GM12878 (cell line): ENCODE data around the gene SCRG1. TPM values are rescaled to one million over a fixed set of nuclear protein-coding genes. Genes with fewer than 3 reads are reported as not detected.
A peak's percentile ranks its signal among the peaks of the same experiment; 100 is the strongest.

ENCODE experiments used
- ATAC-seq: fragments of 200-7000 bp; cut with Tn5 transposase; 3 replicates; pipeline ENCODE4 v1.9.1; 2020; ENCODE audit warnings: mild to moderate bottlenecking, moderate library complexity
- BruUV-seq: library from RNA; stranded (reverse); fragments of 400-500 nt; replicated peaks from 2 replicates; lab custom pipeline; 2021; lab: Mats Ljungman, UMichigan
- CTCF ChIA-PET: fragments of 300-600 bp; sonication (Branson Sonifier 250); formaldehyde crosslinking; extraction: SDS; loops from one replicate; lab custom pipeline; 2021; ENCODE audit warnings: inconsistent platforms; lab: Yijun Ruan, JAX
- POLR2A ChIA-PET: fragments of 350-600 bp; formaldehyde crosslinking; extraction: SDS; loops from one replicate; lab custom pipeline; 2021; ENCODE audit warnings: inconsistent platforms; lab: Charles Lee
- RAD21 ChIA-PET: fragments of 300-600 bp; sonication (Branson Sonifier 250); formaldehyde crosslinking; loops from one replicate; lab custom pipeline; 2023; ENCODE audit warnings: antibody characterized with exemption; ENCODE audit not compliant: unreplicated experiment; lab: Charles Lee
- SMC1A ChIA-PET: fragments of 300-600 bp; sonication (Branson Sonifier 250); formaldehyde crosslinking; loops from one replicate; lab custom pipeline; 2023; ENCODE audit not compliant: unreplicated experiment, uncharacterized antibody; lab: Charles Lee
- DNase-seq: peaks from one replicate; pipeline ENCODE4 v3.0.0-alpha.2; 2011; ENCODE audit warnings: low read depth, low spot score
- FAIRE-seq: peaks from 3 replicates; lab custom pipeline; 2011; peaks lifted over from hg19 to GRCh38; lab: Jason Lieb, UNC
- H2AFZ ChIP-seq: 2 replicates; pipeline ENCODE4 v1.6.0; 2011; ENCODE audit warnings: low read depth, low read length, control low read depth; ENCODE audit not compliant: control insufficient read depth
- H3K27ac ChIP-seq: 2 replicates; pipeline ENCODE4 v1.5.1; 2011; ENCODE audit warnings: control low read depth; ENCODE audit not compliant: control insufficient read depth, insufficient read depth
- H3K27me3 ChIP-seq, 2 experiments: replicated peaks in 1 of 2; 2 replicates each; pipeline versions ENCODE4 v1.6.0 to v1.6.1; 2011; ENCODE audit warnings: low read length in 1 of 2; ENCODE audit not compliant: control insufficient read depth in 2 of 2, insufficient read depth in 2 of 2
- H3K36me3 ChIP-seq, 2 experiments: 2 replicates each; pipeline ENCODE4 v1.5.1; 2011; ENCODE audit warnings: low read length in 1 of 2; ENCODE audit not compliant: control insufficient read depth in 2 of 2, insufficient read depth in 2 of 2
- H3K4me1 ChIP-seq: 2 replicates; pipeline ENCODE4 v1.6.1; 2011; ENCODE audit warnings: mild to moderate bottlenecking, low read length, moderate library complexity, mixed read lengths; ENCODE audit not compliant: control insufficient read depth, insufficient read depth
- H3K4me2 ChIP-seq: 2 replicates; pipeline ENCODE4 v1.6.0; 2011; ENCODE audit warnings: control low read depth; ENCODE audit not compliant: control insufficient read depth, insufficient read depth
- H3K4me3 ChIP-seq: fragments of 200-600 bp; sonication (generic); 2 replicates; pipeline ENCODE4 v1.5.1; 2016
- H3K79me2 ChIP-seq: 2 replicates; pipeline ENCODE4 v1.6.0; 2011; ENCODE audit warnings: low read length; ENCODE audit not compliant: control insufficient read depth, insufficient read depth
- H3K9ac ChIP-seq: 2 replicates; pipeline ENCODE4 v1.8.0; 2011; ENCODE audit warnings: low read length, control low read depth, mixed read lengths; ENCODE audit not compliant: control insufficient read depth, insufficient read depth
- H3K9me3 ChIP-seq: replicated peaks from 3 replicates; pipeline ENCODE4 v1.5.1; 2011; ENCODE audit warnings: mild to moderate bottlenecking, low read length; ENCODE audit not compliant: control insufficient read depth, insufficient read depth
- H4K20me1 ChIP-seq: 2 replicates; pipeline ENCODE4 v1.6.0; 2011; ENCODE audit not compliant: control insufficient read depth, insufficient read depth
- ASH2L ChIP-seq: fragments of 300-600, 200-600 bp; sonication (generic); IDR thresholded peaks from 2 replicates; pipeline ENCODE4 v1.6.1; 2017; ENCODE audit warnings: low read depth, mild to moderate bottlenecking, borderline replicate concordance
- BMI1 ChIP-seq: fragments of 450-650 bp; IDR thresholded peaks from 2 replicates; pipeline ENCODE4 v1.6.1; 2016; ENCODE audit warnings: mild to moderate bottlenecking, moderate library complexity, borderline replicate concordance
- CREB1 ChIP-seq: IDR thresholded peaks from 2 replicates; pipeline ENCODE4 v1.6.1; 2012; ENCODE audit warnings: low read depth, mild to moderate bottlenecking, inconsistent platforms
- FOXK2 ChIP-seq: fragments of 450-650 bp; IDR thresholded peaks from 2 replicates; pipeline ENCODE4 v1.6.1; 2017; ENCODE audit warnings: mild to moderate bottlenecking, moderate library complexity
- GATAD2B ChIP-seq: fragments of 450-650 bp; conservative IDR thresholded peaks from 2 replicates; pipeline ENCODE4 v1.6.1; 2017; ENCODE audit warnings: low read depth, mild to moderate bottlenecking, moderate library complexity
- IRF5 ChIP-seq: fragments of 450-650 bp; IDR thresholded peaks from 2 replicates; pipeline ENCODE4 v1.6.1; 2017; ENCODE audit warnings: borderline replicate concordance
- MEF2B ChIP-seq: fragments of 450-650 bp; IDR thresholded peaks from 2 replicates; pipeline ENCODE4 v1.6.1; 2018; ENCODE audit warnings: mild to moderate bottlenecking, moderate library complexity; ENCODE audit not compliant: partially characterized antibody, poor library complexity, severe bottlenecking
- MYC ChIP-seq: IDR thresholded peaks from 2 replicates; pipeline ENCODE4 v1.6.1; 2011; ENCODE audit warnings: mild to moderate bottlenecking, low read length, moderate library complexity, inconsistent platforms; ENCODE audit not compliant: insufficient read depth, insufficient replicate concordance, insufficient read length, severe bottlenecking
- NFXL1 ChIP-seq: fragments of 450-650 bp; IDR thresholded peaks from 2 replicates; pipeline ENCODE4 v1.6.1; 2017; ENCODE audit warnings: antibody characterized with exemption, mild to moderate bottlenecking, borderline replicate concordance
- POLR2A ChIP-seq: IDR thresholded peaks from 2 replicates; pipeline ENCODE4 v1.6.1; 2011; ENCODE audit warnings: low read depth, mild to moderate bottlenecking, low read length
- POLR2AphosphoS5 ChIP-seq: IDR thresholded peaks from 2 replicates; pipeline ENCODE4 v1.6.1; 2011; ENCODE audit warnings: mild to moderate bottlenecking, low read length, inconsistent platforms
- PRDM15 ChIP-seq: fragments of 450-650 bp; formaldehyde crosslinking; IDR thresholded peaks from 2 replicates; pipeline ENCODE4 v1.4.0; 2020; ENCODE audit warnings: mild to moderate bottlenecking, moderate library complexity
- RB1 ChIP-seq: fragments of 450-650 bp; formaldehyde crosslinking; IDR thresholded peaks from 2 replicates; pipeline ENCODE4 v1.6.1; 2017; ENCODE audit warnings: mild to moderate bottlenecking, borderline replicate concordance
- RFX5 ChIP-seq: IDR thresholded peaks from 2 replicates; pipeline ENCODE4 v1.6.1; 2011; ENCODE audit warnings: low read depth, low read length, improper control_type of control experiment
- TAF1 ChIP-seq: IDR thresholded peaks from 2 replicates; pipeline ENCODE4 v1.6.1; 2011; ENCODE audit warnings: mild to moderate bottlenecking, low read depth, low read length, borderline replicate concordance
- ZBED1 ChIP-seq: IDR thresholded peaks from 2 replicates; pipeline ENCODE4 v1.6.1; 2016; ENCODE audit warnings: borderline replicate concordance
- ZSCAN29 ChIP-seq: fragments of 450-650 bp; IDR thresholded peaks from 2 replicates; pipeline ENCODE4 v1.6.1; 2017; ENCODE audit warnings: mild to moderate bottlenecking, moderate library complexity
- WGBS: methylation state at CpG from one replicate; pipeline ENCODE4 v1.1.6; 2016; ENCODE audit warnings: low lambda C conversion rate; ENCODE audit not compliant: insufficient replicate concordance, insufficient coverage; ENCODE audit errors: missing lambda C conversion rate; 5-methylcytosine and 5-hydroxymethylcytosine counted together
- in situ Hi-C: fragments of 300-500 bp; cut with MboI; formaldehyde crosslinking; loops from 9 replicates; pipeline ENCODE4 v1.14.3; 2018; ENCODE audit warnings: mixed read lengths
- intact Hi-C: fragments of 100-400 bp; cut with micrococcal nuclease; formaldehyde crosslinking; loops from one replicate; pipeline ENCODE4 v1.14.2; 2022; ENCODE audit not compliant: unreplicated experiment
- polyA plus RNA-seq, 11 experiments: library from polyadenylated mRNA; depleted of rRNA in 4 of 11; unstranded in 6 of 11; stranded (reverse) in 5 of 11; fragments of >200 nt; fragmentation: Nextera tagmentation in 4 of 11; fragmentation: Illumina TruSeq in 1 of 11; extraction: Ambion mirVana in 4 of 11; extraction: Trizol in 1 of 11; gene quantifications; 1 replicate in 1 of 11; 2 replicates in 10 of 11; pipeline versions ENCODE4 v1.2.1 to v1.2.3, GENCODE V29; 2011 to 2016; ENCODE audit warnings: inconsistent platforms in 2 of 11, missing spikeins in 2 of 11, low read depth in 1 of 11
- total RNA-seq, 4 experiments: library from RNA; depleted of rRNA in 3 of 4; stranded (reverse); fragments of >200 nt in 3 of 4; fragmentation: Illumina TruSeq in 1 of 4; extraction: Trizol in 1 of 4; gene quantifications; 2 replicates each; pipeline versions ENCODE4 v1.2.1 to v1.2.3, GENCODE V29; 2013 to 2021

The SCRG1 gene
- total and polyA plus RNA-seq, 10 of the 15 experiments (the other 5 are each of a cell fraction or from before 2014, with no cell fraction given) = 0.02 to 0.58 (median 0.54) TPM; not detected in 7

- TF ChIP-seq PRDM15 (CRISPR knock-in tag) (no peak), GATAD2B (peak; percentile 64), RFX5 (no peak), CREB1 (peak; percentile 62), RB1 (0 out of 2 replicates have a peak, but pooled peaks have one; percentile 20)
These were observed 28.2 kb downstream of the SCRG1 start, which contains the start of gene SAP30 (continued) for GRCh38 chr4:173370477-173371291.

- peak overlapping the region; percentile 83 for H3K9ac ChIP-seq
- in situ Hi-C loops (no loop called here), intact Hi-C loops (loop anchor here (1.0 to 5.0 kb wide), 2 partner anchors 36 to 912 kb away; partner anchors contain the start of genes CEP44, FBXO8 and HMGB2)
- TSS peak; percentile 73 for BruUV-seq
- peak overlapping the region; percentile 94 for H2AFZ ChIP-seq
- ChIA-PET CTCF (interaction anchor here (0.6 to 3.9 kb wide), 10 partner anchors 9 to 307 kb away, joined by 3 to 21 read pairs (median 6); partner anchors contain the start of gene HMGB2), SMC1A (interaction anchor here (0.6 to 13.8 kb wide), 7 partner anchors 35 to 196 kb away, joined by 3 to 232 read pairs (median 4); partner anchors contain the start of gene HMGB2), RAD21 (interaction anchor here (0.6 to 9.0 kb wide), 7 partner anchors 8 to 1613 kb away, joined by 3 to 145 read pairs (median 3); partner anchors contain the start of genes GALNT7 and HMGB2), POLR2A (interaction anchor here (0.7 to 14.6 kb wide), 10 partner anchors 8 to 202 kb away, joined by 3 to 472 read pairs (median 6); partner anchors contain the start of genes GALNT7 and HMGB2)
- no peaks in the 10 kb centered on the region for H3K36me3 ChIP-seq
- H3K4me3 ChIP-seq = peak overlapping the region; percentile 93
- peak overlapping the region; percentile 84 for H3K27ac ChIP-seq
- no peaks in the 10 kb centered on the region for H3K9me3 ChIP-seq
- peaks cover 70% of the 10 kb centered on the region for H3K79me2 ChIP-seq
- H3K4me1 ChIP-seq = peaks cover 8% of the 10 kb centered on the region
- H3K4me2 ChIP-seq = peak overlapping the region; percentile 75
- DNase-seq (no peak), ATAC-seq (peak; percentile 42), FAIRE-seq (no peak)
- H3K27me3 ChIP-seq = no peaks in the 10 kb centered on the region
- 1% methylated on average over 14 of the region's 14 CpGs for WGBS
- H4K20me1 ChIP-seq = no peaks in the 10 kb centered on the region
- TF ChIP-seq MEF2B (no peak), NFXL1 (no peak), POLR2A (peak; percentile 19; the same call in 1 of the 2 replicates), ASH2L (no peak), ZSCAN29 (no peak), IRF5 (no peak), BMI1 (no peak), POLR2AphosphoS5 (0 out of 2 replicates have a peak, but pooled peaks have one; percentile 11), MYC (no peak), FOXK2 (no peak), ZBED1 (no peak), TAF1 (no peak)
These were observed 28.8 kb downstream of the SCRG1 start for GRCh38 chr4:173370130-173370476.
